CD14-positive monocyte (primary cell): Measurements from ENCODE around the gene AIG1. TPM values are rescaled to one million over a fixed set of nuclear protein-coding genes. Genes with fewer than 3 reads are reported as not detected.

ENCODE experiments used
- DNase-seq, 3 donors: peaks; one replicate each; pipeline ENCODE4 v3.0.0-alpha.2; 2011 to 2022
- H2AFZ ChIP-seq: 2 replicates; pipeline ENCODE4 v1.6.0; 2012; ENCODE audit warnings: mild to moderate bottlenecking, low read depth, low read length, inconsistent platforms; ENCODE audit not compliant: insufficient read depth, poor library complexity, severe bottlenecking
- H3K27ac ChIP-seq, 2 donors: 1 replicate in 1 of 2; 2 replicates in 1 of 2; pipeline ENCODE4 v1.5.1; 2012 to 2013; ENCODE audit warnings: low read length in 2 of 2, control low read depth in 1 of 2, inconsistent platforms in 1 of 2, low read depth in 1 of 2, mild to moderate bottlenecking in 1 of 2
- H3K27me3 ChIP-seq, 2 donors: one replicate each; pipeline versions ENCODE4 v1.6.0 to v1.6.1; 2011 to 2013; ENCODE audit warnings: low read length in 2 of 2; ENCODE audit not compliant: control insufficient read depth in 2 of 2, insufficient read depth in 2 of 2
- H3K36me3 ChIP-seq, 2 donors: replicated peaks in 1 of 2; 1 replicate in 1 of 2; 2 replicates in 1 of 2; pipeline versions ENCODE4 v1.5.1 to v1.6.1; 2012 to 2013; ENCODE audit warnings: low read length in 2 of 2, control low read depth in 1 of 2, inconsistent platforms in 1 of 2, mild to moderate bottlenecking in 1 of 2; ENCODE audit not compliant: insufficient read depth in 2 of 2, control insufficient read depth in 1 of 2
- H3K4me1 ChIP-seq, 2 donors: 1 replicate in 1 of 2; 2 replicates in 1 of 2; pipeline versions ENCODE4 v1.5.1 to v1.6.1; 2012 to 2013; ENCODE audit warnings: low read length in 2 of 2, control low read depth in 1 of 2, inconsistent platforms in 1 of 2, mild to moderate bottlenecking in 1 of 2, moderate library complexity in 1 of 2; ENCODE audit not compliant: insufficient read depth in 2 of 2, control insufficient read depth in 1 of 2
- H3K4me2 ChIP-seq: replicated peaks from 2 replicates; pipeline ENCODE3; 2012; ENCODE audit warnings: low read length, moderate library complexity, mild to moderate bottlenecking; ENCODE audit not compliant: poor library complexity, severe bottlenecking; ENCODE audit errors: extremely low read depth
- H3K4me3 ChIP-seq, 3 experiments: fragments of 200-600 bp in 1 of 3; sonication (generic) in 1 of 3; replicated peaks in 1 of 3; 1 replicate in 2 of 3; 2 replicates in 1 of 3; pipeline ENCODE4 v1.5.1; 2011 to 2013; ENCODE audit warnings: low read length in 3 of 3, mild to moderate bottlenecking in 3 of 3, control low read depth in 2 of 3, low read depth in 2 of 3, inconsistent platforms in 1 of 3, moderate library complexity in 1 of 3
- H3K79me2 ChIP-seq: 2 replicates; pipeline ENCODE4 v1.6.0; 2012; ENCODE audit warnings: mild to moderate bottlenecking, control low read depth, inconsistent platforms, low read length, moderate library complexity; ENCODE audit not compliant: insufficient read depth
- H3K9ac ChIP-seq: 2 replicates; pipeline ENCODE4 v1.6.0; 2017; ENCODE audit warnings: low read length, mild to moderate bottlenecking; ENCODE audit not compliant: insufficient read depth, poor library complexity, severe bottlenecking
- H3K9me3 ChIP-seq, 2 donors: replicated peaks in 1 of 2; 1 replicate in 1 of 2; 2 replicates in 1 of 2; pipeline versions ENCODE4 v1.5.1 to v1.6.1; 2012 to 2013; ENCODE audit warnings: low read length in 2 of 2, control low read depth in 1 of 2; ENCODE audit not compliant: control insufficient read depth in 1 of 2, insufficient read depth in 1 of 2
- H4K20me1 ChIP-seq: 2 replicates; pipeline ENCODE4 v1.6.0; 2012; ENCODE audit warnings: mild to moderate bottlenecking, low read length, control low read depth, moderate library complexity; ENCODE audit not compliant: insufficient read depth
- H3K27ac Mint-ChIP-seq, 7 donors: one replicate each; pipeline ENCODE4 v1.8.0; 2020; ENCODE audit warnings: mild to moderate bottlenecking in 7 of 7, mixed read lengths in 7 of 7, moderate library complexity in 6 of 7, inconsistent platforms in 2 of 7
- H3K27me3 Mint-ChIP-seq, 3 donors: one replicate each; pipeline ENCODE4 v1.8.0; 2021 to 2022; ENCODE audit warnings: low read depth in 3 of 3, mild to moderate bottlenecking in 3 of 3, mixed read lengths in 3 of 3, moderate library complexity in 3 of 3, inconsistent platforms in 1 of 3
- H3K36me3 Mint-ChIP-seq, 2 donors: one replicate each; pipeline ENCODE4 v1.8.0; 2020; ENCODE audit warnings: mixed read lengths in 2 of 2, inconsistent platforms in 1 of 2, mild to moderate bottlenecking in 1 of 2
- H3K4me1 Mint-ChIP-seq: one replicate; pipeline ENCODE4 v1.8.0; 2020; ENCODE audit warnings: mild to moderate bottlenecking, mixed read lengths
- H3K4me3 Mint-ChIP-seq, 2 donors: one replicate each; pipeline ENCODE4 v1.8.0; 2020; ENCODE audit warnings: mild to moderate bottlenecking in 2 of 2, mixed read lengths in 2 of 2, moderate library complexity in 1 of 2
- H3K9me3 Mint-ChIP-seq, 7 donors: one replicate each; pipeline ENCODE4 v1.8.0; 2020 to 2022; ENCODE audit warnings: mixed read lengths in 7 of 7, mild to moderate bottlenecking in 6 of 7, moderate library complexity in 6 of 7, inconsistent platforms in 2 of 7
- WGBS: methylation state at CpG from one replicate; pipeline ENCODE4 v1.1.5; 2013; ENCODE audit warnings: missing lambda C conversion rate; ENCODE audit not compliant: insufficient coverage; 5-methylcytosine and 5-hydroxymethylcytosine counted together
- intact Hi-C, 2 donors: fragments of 100-400 bp; cut with micrococcal nuclease; formaldehyde crosslinking; loops; one replicate each; pipeline versions ENCODE4 v1.15.0 to v1.15.1; 2023
- polyA plus RNA-seq, 3 donors: library from polyadenylated mRNA; depleted of rRNA in 1 of 3; unstranded in 2 of 3; stranded (reverse) in 1 of 3; fragments of 300-500 nt in 2 of 3; fragments of >200 nt in 1 of 3; fragmentation: Illumina TruSeq in 2 of 3; gene quantifications; 1 replicate in 2 of 3; 2 replicates in 1 of 3; pipeline ENCODE4 v1.2.3, GENCODE V29; 2012 to 2021
- TF ChIP-seq, protein P1 (sequence below): fragments of 200-600 bp; IDR thresholded peaks from one replicate; pipeline ENCODE4 v1.8.0; 2022; ENCODE audit warnings: antibody characterized with exemption, mild to moderate bottlenecking

The AIG1 gene
- polyA plus RNA-seq, 3 donors: 6.7 to 7.6 (median 6.8) TPM

- Mint-ChIP-seq H3K9me3 (peaks cover 0 to 2% (median 0%) of the 10 kb centered on the region in 7 donors), H3K27me3 (no peaks in the 10 kb centered on the region), H3K27ac (no peak overlapping the region), H3K36me3 (no peaks in the 10 kb centered on the region), H3K4me3 (no peak overlapping the region), H3K4me1 (no peaks in the 10 kb centered on the region)
- intact Hi-C loops: no loop called here
- DNase-seq: no peak
- H3K27ac ChIP-seq: no peak overlapping the region
- no peak overlapping the region for H3K4me2 ChIP-seq
- no peaks in the 10 kb centered on the region for H3K9me3 ChIP-seq
- H3K36me3 ChIP-seq: no peaks in the 10 kb centered on the region
- H3K9ac ChIP-seq: no peak overlapping the region
- H3K79me2 ChIP-seq: no peaks in the 10 kb centered on the region
- H3K4me1 ChIP-seq: no peaks in the 10 kb centered on the region
- TF ChIP-seq, protein P1, sequence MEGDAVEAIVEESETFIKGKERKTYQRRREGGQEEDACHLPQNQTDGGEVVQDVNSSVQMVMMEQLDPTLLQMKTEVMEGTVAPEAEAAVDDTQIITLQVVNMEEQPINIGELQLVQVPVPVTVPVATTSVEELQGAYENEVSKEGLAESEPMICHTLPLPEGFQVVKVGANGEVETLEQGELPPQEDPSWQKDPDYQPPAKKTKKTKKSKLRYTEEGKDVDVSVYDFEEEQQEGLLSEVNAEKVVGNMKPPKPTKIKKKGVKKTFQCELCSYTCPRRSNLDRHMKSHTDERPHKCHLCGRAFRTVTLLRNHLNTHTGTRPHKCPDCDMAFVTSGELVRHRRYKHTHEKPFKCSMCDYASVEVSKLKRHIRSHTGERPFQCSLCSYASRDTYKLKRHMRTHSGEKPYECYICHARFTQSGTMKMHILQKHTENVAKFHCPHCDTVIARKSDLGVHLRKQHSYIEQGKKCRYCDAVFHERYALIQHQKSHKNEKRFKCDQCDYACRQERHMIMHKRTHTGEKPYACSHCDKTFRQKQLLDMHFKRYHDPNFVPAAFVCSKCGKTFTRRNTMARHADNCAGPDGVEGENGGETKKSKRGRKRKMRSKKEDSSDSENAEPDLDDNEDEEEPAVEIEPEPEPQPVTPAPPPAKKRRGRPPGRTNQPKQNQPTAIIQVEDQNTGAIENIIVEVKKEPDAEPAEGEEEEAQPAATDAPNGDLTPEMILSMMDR: no peak
- H4K20me1 ChIP-seq: no peaks in the 10 kb centered on the region
- H2AFZ ChIP-seq: no peak overlapping the region
- no peak overlapping the region for H3K4me3 ChIP-seq
- WGBS: 92% methylated on average over 2 of the region's 5 CpGs
- no peaks in the 10 kb centered on the region for H3K27me3 ChIP-seq
Measured at GRCh38 chr6:143286251-143286795, 225.6 kb downstream of the AIG1 start.

- TF ChIP-seq, protein P1: no peak
- Histone ChIP-seq H3K4me1 (no peaks in the 10 kb centered on the region), H4K20me1 (no peaks in the 10 kb centered on the region), H3K9ac (no peak overlapping the region), H3K9me3 (no peaks in the 10 kb centered on the region), H3K4me2 (no peak overlapping the region), H3K4me3 (no peak overlapping the region), H3K27me3 (no peaks in the 10 kb centered on the region), H3K79me2 (no peaks in the 10 kb centered on the region), H2AFZ (no peak overlapping the region), H3K27ac (no peak overlapping the region), H3K36me3 (no peaks in the 10 kb centered on the region)
- no peak for DNase-seq
- no CpG with 5 or more reads among the region's 1 CpG for WGBS
- H3K27me3 Mint-ChIP-seq: no peaks in the 10 kb centered on the region
- H3K9me3 Mint-ChIP-seq: peaks cover 0 to 2% (median 0%) of the 10 kb centered on the region in 7 donors
- H3K4me3 Mint-ChIP-seq: no peak overlapping the region
- intact Hi-C loops: no loop called here
- no peaks in the 10 kb centered on the region for H3K4me1 Mint-ChIP-seq
- H3K27ac Mint-ChIP-seq: no peak overlapping the region
- no peaks in the 10 kb centered on the region for H3K36me3 Mint-ChIP-seq
Measured at GRCh38 chr6:143288923-143289322, 228.2 kb downstream of the AIG1 start.
